HepG2 (cell line): ENCODE data around the gene AK2. TPM values are rescaled to one million over a fixed set of nuclear protein-coding genes. Genes with fewer than 3 reads are reported as not detected.

Experiments used
- ARID4A ChIP-seq: sonication (generic); formaldehyde crosslinking; IDR thresholded peaks from 2 replicates; pipeline ENCODE4 v1.5.0; 2020; ENCODE audit warnings: mild to moderate bottlenecking, missing genetic modification reagents, borderline replicate concordance
- CCDC6 ChIP-seq: sonication (generic); formaldehyde crosslinking; IDR thresholded peaks from 2 replicates; pipeline ENCODE4 v1.8.1; 2022; ENCODE audit warnings: mild to moderate bottlenecking, missing genetic modification reagents, moderate library complexity
- CENPT ChIP-seq: sonication (generic); formaldehyde crosslinking; IDR thresholded peaks from 2 replicates; pipeline ENCODE4 v1.8.0; 2022; ENCODE audit warnings: low read depth, mild to moderate bottlenecking, moderate library complexity, missing genetic modification reagents
- ELF1 ChIP-seq: sonication (generic); formaldehyde crosslinking; IDR thresholded peaks from 2 replicates; pipeline ENCODE4 v1.4.0; 2020; ENCODE audit warnings: missing genetic modification reagents
- GABPB1 ChIP-seq: IDR thresholded peaks from 2 replicates; pipeline ENCODE4 v1.6.1; 2016; ENCODE audit warnings: mild to moderate bottlenecking, missing genetic modification reagents, moderate library complexity, missing compliant biosample characterization
- GMEB1 ChIP-seq: sonication (generic); formaldehyde crosslinking; IDR thresholded peaks from 2 replicates; pipeline ENCODE4 v1.5.1; 2020; ENCODE audit warnings: missing genetic modification reagents, mild to moderate bottlenecking, borderline replicate concordance
- HNF1A ChIP-seq, 2 experiments: sonication (generic) in 1 of 2; formaldehyde crosslinking in 1 of 2; IDR thresholded peaks; 2 replicates each; pipeline versions ENCODE4 v1.4.0 to v1.6.1; 2016 to 2020; ENCODE audit warnings: borderline replicate concordance in 1 of 2, low read depth in 1 of 2, mild to moderate bottlenecking in 1 of 2, missing genetic modification reagents in 1 of 2
- KLF16 ChIP-seq, 2 experiments: sonication (generic) in 1 of 2; formaldehyde crosslinking in 1 of 2; IDR thresholded peaks; 2 replicates each; pipeline versions ENCODE4 v1.6.1 to v1.8.0; 2016 to 2023; ENCODE audit warnings: missing genetic modification reagents in 2 of 2, missing compliant biosample characterization in 1 of 2
- NFYC ChIP-seq: IDR thresholded peaks from 2 replicates; pipeline ENCODE4 v1.6.1; 2016; ENCODE audit warnings: missing genetic modification reagents, missing compliant biosample characterization
- REPIN1 ChIP-seq: sonication (generic); formaldehyde crosslinking; IDR thresholded peaks from 2 replicates; pipeline ENCODE4 v1.8.0; 2022; ENCODE audit warnings: missing genetic modification reagents, low read depth, mild to moderate bottlenecking, borderline replicate concordance
- RXRB ChIP-seq: IDR thresholded peaks from 2 replicates; pipeline ENCODE4 v1.6.1; 2016; ENCODE audit warnings: borderline replicate concordance, missing genetic modification reagents, missing compliant biosample characterization
- SIN3A ChIP-seq: IDR thresholded peaks from 2 replicates; pipeline ENCODE4 v1.6.1; 2011; ENCODE audit warnings: low read depth, mild to moderate bottlenecking, control low read depth, low read length, borderline replicate concordance
- SP1 ChIP-seq, 2 experiments: fragments of 450-650 bp in 1 of 2; sonication (generic) in 1 of 2; formaldehyde crosslinking in 1 of 2; IDR thresholded peaks; 2 replicates each; pipeline versions ENCODE4 v1.4.0 to v1.6.1; 2016 to 2020; ENCODE audit warnings: missing genetic modification reagents in 1 of 2
- SP4 ChIP-seq: sonication (generic); formaldehyde crosslinking; IDR thresholded peaks from 2 replicates; pipeline ENCODE4 v1.8.1; 2023; ENCODE audit warnings: mild to moderate bottlenecking, missing genetic modification reagents
- ZNF446 ChIP-seq: sonication (generic); formaldehyde crosslinking; IDR thresholded peaks from 2 replicates; pipeline ENCODE4 v1.5.0; 2020; ENCODE audit warnings: mild to moderate bottlenecking, missing genetic modification reagents
- polyA plus RNA-seq, 8 experiments: library from polyadenylated mRNA; depleted of rRNA in 3 of 8; stranded (reverse) in 7 of 8; unstranded in 1 of 8; fragments of >200 nt; fragmentation: Illumina TruSeq in 4 of 8; extraction: Trizol in 4 of 8; gene quantifications; 2 replicates each; pipeline versions ENCODE4 v1.2.1 to v1.2.3, GENCODE V29; 2011 to 2016; ENCODE audit warnings: low read depth in 4 of 8, missing spikeins in 1 of 8, mixed read lengths in 1 of 8; ENCODE audit not compliant: insufficient read depth in 1 of 8
- total RNA-seq, 5 experiments: library from RNA; depleted of rRNA; stranded (reverse); fragments of >200 nt; fragmentation: Illumina TruSeq; extraction: Trizol; gene quantifications; 2 replicates each; pipeline ENCODE4 v1.2.3, GENCODE V29; 2016; ENCODE audit warnings: low read depth in 1 of 5
- TF ChIP-seq, protein P1 (sequence below): sonication (generic); formaldehyde crosslinking; IDR thresholded peaks from 2 replicates; pipeline ENCODE4 v1.8.0; 2022; ENCODE audit warnings: missing genetic modification reagents, mild to moderate bottlenecking, borderline replicate concordance

AK2 gene
- total and polyA plus RNA-seq, 2 of the 13 experiments (the other 11 are each of a cell fraction or from before 2014, with no cell fraction given), result 170 to 188 TPM

DNA sequence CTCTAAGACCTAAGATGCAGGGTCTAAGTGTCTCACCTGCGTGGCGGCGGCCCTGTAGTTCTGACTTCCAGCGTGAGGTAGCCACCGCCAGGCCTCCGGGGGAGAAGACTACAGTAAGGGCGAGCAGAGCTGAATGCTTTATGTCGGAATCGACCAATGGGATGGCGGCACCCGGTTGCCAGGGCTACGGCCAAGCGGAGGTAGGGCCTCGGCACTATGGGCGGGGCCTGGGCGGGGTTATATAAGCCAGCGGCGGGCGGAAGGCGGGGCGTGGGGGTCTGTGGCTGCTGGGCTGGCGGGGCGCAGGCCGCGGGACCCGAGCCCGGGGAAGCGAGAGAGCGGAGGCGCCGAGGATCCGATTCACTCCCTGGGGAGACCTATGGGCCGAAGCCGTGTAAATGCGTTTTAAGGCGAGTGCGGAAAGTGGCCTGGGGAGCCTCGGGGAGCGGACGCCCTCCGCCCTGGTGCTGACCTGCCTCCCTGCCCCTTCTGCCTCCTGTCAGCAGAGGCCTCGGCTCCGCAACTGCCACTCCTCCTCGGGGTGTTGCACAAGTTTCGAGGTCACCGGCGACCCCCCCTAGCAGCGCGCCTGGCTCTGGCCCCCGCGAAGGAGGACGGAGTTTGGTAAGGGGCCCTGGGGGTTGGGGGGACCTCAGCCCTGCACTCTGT, 44.3 kb upstream of the AK2 start, which contains the start of gene AZIN2 (continued):
- TF ChIP-seq CENPT (CRISPR knock-in tag), result peak; percentile 31; the same call in 1 of the 2 replicates
- peak; percentile 18; the same call in 1 of the 2 replicates for TF ChIP-seq REPIN1 (CRISPR knock-in tag)
- peak; percentile 80; the same call in 1 of the 2 replicates for TF ChIP-seq ARID4A (CRISPR knock-in tag)
- TF ChIP-seq RXRB, result 0 out of 2 replicates have a peak, but pooled peaks have one; percentile 5
- TF ChIP-seq ELF1 (CRISPR knock-in tag), result peak; percentile 33
- TF ChIP-seq SP1 (IDR thresholded peaks at IDR 0.05), result no peak
- TF ChIP-seq SP1 (CRISPR knock-in tag; IDR thresholded peaks at IDR 0.05), result peak; percentile 89
- TF ChIP-seq GABPB1 (CRISPR knock-in tag), result peak; percentile 75
- TF ChIP-seq KLF16 (CRISPR knock-in tag; IDR thresholded peaks at IDR 0.05), result 0 out of 4 replicates have a peak, but pooled peaks of 1 of the 2 experiments have one; percentile 55
- TF ChIP-seq ZNF446, result 0 out of 2 replicates have a peak, but pooled peaks have one; percentile 16
- TF ChIP-seq, protein P1, sequence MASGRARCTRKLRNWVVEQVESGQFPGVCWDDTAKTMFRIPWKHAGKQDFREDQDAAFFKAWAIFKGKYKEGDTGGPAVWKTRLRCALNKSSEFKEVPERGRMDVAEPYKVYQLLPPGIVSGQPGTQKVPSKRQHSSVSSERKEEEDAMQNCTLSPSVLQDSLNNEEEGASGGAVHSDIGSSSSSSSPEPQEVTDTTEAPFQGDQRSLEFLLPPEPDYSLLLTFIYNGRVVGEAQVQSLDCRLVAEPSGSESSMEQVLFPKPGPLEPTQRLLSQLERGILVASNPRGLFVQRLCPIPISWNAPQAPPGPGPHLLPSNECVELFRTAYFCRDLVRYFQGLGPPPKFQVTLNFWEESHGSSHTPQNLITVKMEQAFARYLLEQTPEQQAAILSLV (CRISPR knock-in tag), result peak; percentile 27; the same call in 1 of the 2 replicates
- TF ChIP-seq NFYC (CRISPR knock-in tag), result peak; percentile 88
- peak; percentile 85 for TF ChIP-seq SP4 (CRISPR knock-in tag)
- 0 out of 2 replicates have a peak, but pooled peaks have one; percentile 40 for TF ChIP-seq CCDC6 (CRISPR knock-in tag)
- peak; percentile 53; the same call in 1 of the 2 replicates for TF ChIP-seq SIN3A
- peak; percentile 54; the same call in 1 of the 2 replicates for TF ChIP-seq GMEB1 (CRISPR knock-in tag)
- no peak for TF ChIP-seq HNF1A (IDR thresholded peaks at IDR 0.05; ENCODE audit: low read depth)
- peak; percentile 35; the same call in 1 of the 2 replicates for TF ChIP-seq HNF1A (CRISPR knock-in tag; IDR thresholded peaks at IDR 0.05; ENCODE audit: borderline replicate concordance)
